Measurements from ENCODE around the gene DCLK1. TPM values are rescaled to one million over a fixed set of nuclear protein-coding genes. Genes with fewer than 3 reads are reported as not detected.

The DCLK1 gene
- total RNA-seq, 4 donors from 2014 or later, result 11.7 to 51.4 (median 15.8) TPM

DNA sequence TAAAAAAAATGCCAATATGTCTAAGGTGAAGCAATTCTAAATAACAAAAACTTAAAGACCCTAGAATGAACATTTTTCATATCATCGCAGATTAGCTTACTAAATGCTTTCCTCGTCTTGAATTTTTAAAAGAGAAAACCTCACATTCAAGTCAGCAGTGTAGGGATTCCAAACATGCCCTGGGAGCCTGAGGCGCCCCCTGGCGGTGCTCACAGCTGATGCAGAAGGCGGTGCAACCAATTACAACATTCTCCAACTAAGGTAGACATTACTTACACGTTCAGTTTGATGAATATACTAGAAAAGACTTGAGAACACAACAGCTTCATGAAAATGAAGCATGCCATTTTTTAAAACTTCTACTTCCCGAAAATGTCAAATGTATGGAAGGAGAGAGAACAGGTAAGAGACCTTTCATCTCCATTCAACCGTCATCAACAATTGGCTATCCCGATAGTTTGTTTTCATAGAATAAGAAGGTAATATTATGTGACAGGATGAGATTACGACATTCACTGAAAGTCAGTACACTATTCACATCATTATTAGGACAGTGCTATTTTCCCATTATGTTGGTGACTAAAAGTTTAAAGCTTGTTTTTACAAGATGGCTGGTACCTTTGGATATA, 304.4 kb downstream of the DCLK1 start:
- Histone ChIP-seq H3K27ac (no peak overlapping the region), H3K9me3 (no peaks in the 10 kb centered on the region), H3K4me3 (no peak overlapping the region), H3K27me3 (no peaks in the 10 kb centered on the region), H3K4me1 (no peaks in the 10 kb centered on the region), H3K36me3 (peaks cover 4% of the 10 kb centered on the region)
- no peak for DNase-seq (ENCODE audit: low spot score in 2 of 2)
- TF ChIP-seq, protein P1, sequence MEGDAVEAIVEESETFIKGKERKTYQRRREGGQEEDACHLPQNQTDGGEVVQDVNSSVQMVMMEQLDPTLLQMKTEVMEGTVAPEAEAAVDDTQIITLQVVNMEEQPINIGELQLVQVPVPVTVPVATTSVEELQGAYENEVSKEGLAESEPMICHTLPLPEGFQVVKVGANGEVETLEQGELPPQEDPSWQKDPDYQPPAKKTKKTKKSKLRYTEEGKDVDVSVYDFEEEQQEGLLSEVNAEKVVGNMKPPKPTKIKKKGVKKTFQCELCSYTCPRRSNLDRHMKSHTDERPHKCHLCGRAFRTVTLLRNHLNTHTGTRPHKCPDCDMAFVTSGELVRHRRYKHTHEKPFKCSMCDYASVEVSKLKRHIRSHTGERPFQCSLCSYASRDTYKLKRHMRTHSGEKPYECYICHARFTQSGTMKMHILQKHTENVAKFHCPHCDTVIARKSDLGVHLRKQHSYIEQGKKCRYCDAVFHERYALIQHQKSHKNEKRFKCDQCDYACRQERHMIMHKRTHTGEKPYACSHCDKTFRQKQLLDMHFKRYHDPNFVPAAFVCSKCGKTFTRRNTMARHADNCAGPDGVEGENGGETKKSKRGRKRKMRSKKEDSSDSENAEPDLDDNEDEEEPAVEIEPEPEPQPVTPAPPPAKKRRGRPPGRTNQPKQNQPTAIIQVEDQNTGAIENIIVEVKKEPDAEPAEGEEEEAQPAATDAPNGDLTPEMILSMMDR (IDR thresholded peaks at IDR 0.05), result no peak
- no peak for TF ChIP-seq POLR2AphosphoS5 (IDR thresholded peaks at IDR 0.05)
- no peak for TF ChIP-seq EP300 (IDR thresholded peaks at IDR 0.05)
- TF ChIP-seq POLR2A (IDR thresholded peaks at IDR 0.05), result no peak
- 77% methylated on average over 10 of the region's 10 CpGs for WGBS

DNA sequence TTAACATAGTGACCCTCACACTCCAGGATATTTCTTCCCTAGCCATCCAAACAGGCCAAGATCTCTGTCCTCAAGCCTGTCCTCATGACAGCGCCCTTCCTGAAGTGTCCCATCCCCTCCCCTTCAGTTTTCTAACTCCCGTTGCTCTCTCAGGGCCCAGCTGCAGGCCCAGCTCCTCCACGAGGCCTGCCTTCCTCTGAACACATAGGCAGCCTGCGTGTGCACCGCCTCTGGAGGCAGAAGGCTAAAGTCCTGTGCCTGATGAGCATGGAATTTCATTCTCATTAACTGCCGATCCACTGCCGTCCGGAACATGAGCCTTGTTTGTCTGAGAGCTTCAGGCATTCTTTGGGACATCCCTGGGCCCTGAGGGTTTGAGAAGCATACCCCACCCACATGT, 306.4 kb downstream of the DCLK1 start:
- H3K4me3 ChIP-seq, result no peak overlapping the region
- peaks cover 4% of the 10 kb centered on the region for H3K36me3 ChIP-seq
- TF ChIP-seq, protein P1 (IDR thresholded peaks at IDR 0.05), result no peak
- TF ChIP-seq POLR2A (IDR thresholded peaks at IDR 0.05) (no peak), EP300 (IDR thresholded peaks at IDR 0.05) (no peak), POLR2AphosphoS5 (IDR thresholded peaks at IDR 0.05) (no peak)
- no peaks in the 10 kb centered on the region for H3K4me1 ChIP-seq
- H3K27ac ChIP-seq, result no peak overlapping the region
- H3K27me3 ChIP-seq, result no peaks in the 10 kb centered on the region
- no peak for DNase-seq (ENCODE audit: low spot score in 2 of 2)
- 78% methylated on average over 8 of the region's 8 CpGs for WGBS
- H3K9me3 ChIP-seq, result no peaks in the 10 kb centered on the region

DNA sequence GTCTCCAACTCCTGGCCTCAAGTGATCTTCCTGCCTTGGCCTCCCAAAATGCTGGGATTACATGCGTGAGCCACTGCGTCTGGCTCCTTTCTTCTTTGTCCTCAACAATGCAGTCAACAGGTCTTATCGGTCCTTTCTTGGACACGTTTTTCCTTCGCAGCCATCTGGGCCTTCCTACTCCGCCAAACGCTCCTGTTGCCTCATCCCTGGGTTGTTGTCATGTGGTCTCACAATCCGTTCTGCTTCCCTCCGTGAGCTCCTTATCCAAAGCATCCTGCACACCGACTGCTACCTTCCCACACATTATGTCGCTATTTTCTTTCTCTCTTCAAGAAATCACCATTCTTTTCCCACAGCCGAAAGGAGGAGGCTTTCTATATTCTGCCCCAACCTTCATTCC, 306.8 kb downstream of the DCLK1 start:
- no peak for TF ChIP-seq POLR2A (IDR thresholded peaks at IDR 0.05)
- TF ChIP-seq, protein P1 (IDR thresholded peaks at IDR 0.05), result no peak
- no peak for TF ChIP-seq POLR2AphosphoS5 (IDR thresholded peaks at IDR 0.05)
- no peak for TF ChIP-seq EP300 (IDR thresholded peaks at IDR 0.05)
- no peaks in the 10 kb centered on the region for H3K9me3 ChIP-seq
- 91% methylated on average over 12 of the region's 12 CpGs for WGBS
- H3K4me3 ChIP-seq, result no peak overlapping the region
- no peak overlapping the region for H3K27ac ChIP-seq
- H3K36me3 ChIP-seq, result peaks cover 4% of the 10 kb centered on the region
- no peak for DNase-seq (ENCODE audit: low spot score in 2 of 2)
- H3K4me1 ChIP-seq, result no peaks in the 10 kb centered on the region
- H3K27me3 ChIP-seq, result no peaks in the 10 kb centered on the region

DNA sequence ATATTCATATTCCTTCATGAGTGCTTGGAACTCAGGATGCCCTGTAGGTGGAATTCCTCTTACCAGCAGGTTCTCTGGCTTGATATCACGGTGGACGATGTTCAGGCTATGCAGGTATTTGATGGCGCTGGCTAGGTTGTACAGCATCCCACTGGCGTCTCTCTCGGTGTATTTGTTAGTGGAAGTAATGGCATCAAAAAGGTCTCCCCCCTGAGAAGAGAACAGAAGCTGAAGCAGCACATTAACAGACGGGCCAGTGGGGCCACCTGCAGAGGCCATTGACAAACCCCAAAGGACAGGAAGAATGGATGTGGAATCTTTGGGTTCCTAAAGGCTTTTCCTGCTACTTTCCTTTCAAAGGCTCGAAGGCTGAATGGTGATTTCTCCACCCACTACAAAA, 308.5 kb downstream of the DCLK1 start:
- TF ChIP-seq POLR2A (IDR thresholded peaks at IDR 0.05) (no peak), EP300 (IDR thresholded peaks at IDR 0.05) (no peak), POLR2AphosphoS5 (IDR thresholded peaks at IDR 0.05) (no peak)
- TF ChIP-seq, protein P1 (IDR thresholded peaks at IDR 0.05), result no peak

DNA sequence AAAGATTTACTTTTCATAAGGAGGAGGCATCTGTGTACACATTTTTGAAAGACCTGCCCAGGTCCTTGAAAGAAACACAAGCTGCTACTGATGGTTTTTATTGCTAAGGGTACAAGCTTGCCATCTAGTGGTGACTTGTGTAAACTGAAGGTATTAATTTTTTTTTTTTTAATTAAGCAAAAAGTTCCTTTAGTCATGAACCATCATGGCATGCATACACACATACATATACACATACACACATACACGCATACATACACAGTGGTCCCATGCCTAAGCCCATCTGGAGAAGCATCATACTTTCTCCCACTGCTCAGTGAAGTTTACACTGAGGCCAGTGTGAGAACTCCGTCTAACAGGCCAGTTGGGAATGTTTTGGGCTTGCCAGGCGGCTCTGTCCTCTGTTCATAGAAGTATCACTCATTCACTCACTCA, 312.5 kb downstream of the DCLK1 start:
- TF ChIP-seq, protein P1 (IDR thresholded peaks at IDR 0.05), result peak in 1 of 2 donors; percentile 31
- TF ChIP-seq EP300 (IDR thresholded peaks at IDR 0.05) (no peak), POLR2A (IDR thresholded peaks at IDR 0.05) (no peak), POLR2AphosphoS5 (IDR thresholded peaks at IDR 0.05) (no peak)
- no peaks in the 10 kb centered on the region for H3K4me1 ChIP-seq
- no peaks in the 10 kb centered on the region for H3K9me3 ChIP-seq
- peaks cover 4% of the 10 kb centered on the region for H3K36me3 ChIP-seq
- no peaks in the 10 kb centered on the region for H3K27me3 ChIP-seq
- H3K27ac ChIP-seq, result peak overlapping the region; percentile 10
- WGBS, result 68% methylated on average over 3 of the region's 3 CpGs
- DNase-seq (ENCODE audit: low spot score in 2 of 2), result no peak
- H3K4me3 ChIP-seq, result no peak overlapping the region

More for the DNA sequence above, 308.5 kb downstream of the DCLK1 start:
- H3K4me1 ChIP-seq, result no peaks in the 10 kb centered on the region
- H3K4me3 ChIP-seq, result no peak overlapping the region
- H3K27ac ChIP-seq, result no peak overlapping the region
- DNase-seq (ENCODE audit: low spot score in 2 of 2), result no peak
- H3K36me3 ChIP-seq, result peaks cover 4% of the 10 kb centered on the region
- H3K9me3 ChIP-seq, result no peaks in the 10 kb centered on the region
- no peaks in the 10 kb centered on the region for H3K27me3 ChIP-seq
- 85% methylated on average over 7 of the region's 7 CpGs for WGBS

Measured in suprapubic skin (tissue), 4 donors.